GM12873 (cell line): Measurements from ENCODE around the gene STX11.

ENCODE experiments used
- TF ChIP-seq, protein P1 (sequence below): IDR thresholded peaks from 2 replicates; pipeline ENCODE4 v1.5.1; 2012; ENCODE audit warnings: low read depth, mild to moderate bottlenecking, moderate library complexity, low read length, control low read depth; ENCODE audit not compliant: insufficient read depth; ENCODE audit errors: missing control alignments

The STX11 gene

DNA sequence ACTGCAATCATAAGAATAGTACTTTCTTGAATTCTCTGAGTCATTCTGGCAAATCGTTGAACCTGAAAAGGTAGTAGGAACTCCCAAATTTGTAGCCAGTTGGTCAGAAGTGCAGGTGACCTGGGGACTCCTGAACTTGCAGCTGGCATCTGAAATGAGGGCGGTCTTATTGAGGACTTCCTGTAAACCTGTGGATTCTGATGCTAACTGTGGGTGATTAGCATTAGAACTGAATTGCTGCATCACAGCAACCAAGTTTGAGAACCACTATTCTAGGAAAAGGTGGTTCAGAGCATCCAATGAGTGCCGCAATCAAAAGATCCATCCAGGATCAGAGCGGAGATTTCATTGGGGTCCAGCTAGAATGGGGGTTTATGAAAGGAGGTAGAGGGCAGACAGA, 84.6 kb downstream of the STX11 start:
- TF ChIP-seq, protein P1, sequence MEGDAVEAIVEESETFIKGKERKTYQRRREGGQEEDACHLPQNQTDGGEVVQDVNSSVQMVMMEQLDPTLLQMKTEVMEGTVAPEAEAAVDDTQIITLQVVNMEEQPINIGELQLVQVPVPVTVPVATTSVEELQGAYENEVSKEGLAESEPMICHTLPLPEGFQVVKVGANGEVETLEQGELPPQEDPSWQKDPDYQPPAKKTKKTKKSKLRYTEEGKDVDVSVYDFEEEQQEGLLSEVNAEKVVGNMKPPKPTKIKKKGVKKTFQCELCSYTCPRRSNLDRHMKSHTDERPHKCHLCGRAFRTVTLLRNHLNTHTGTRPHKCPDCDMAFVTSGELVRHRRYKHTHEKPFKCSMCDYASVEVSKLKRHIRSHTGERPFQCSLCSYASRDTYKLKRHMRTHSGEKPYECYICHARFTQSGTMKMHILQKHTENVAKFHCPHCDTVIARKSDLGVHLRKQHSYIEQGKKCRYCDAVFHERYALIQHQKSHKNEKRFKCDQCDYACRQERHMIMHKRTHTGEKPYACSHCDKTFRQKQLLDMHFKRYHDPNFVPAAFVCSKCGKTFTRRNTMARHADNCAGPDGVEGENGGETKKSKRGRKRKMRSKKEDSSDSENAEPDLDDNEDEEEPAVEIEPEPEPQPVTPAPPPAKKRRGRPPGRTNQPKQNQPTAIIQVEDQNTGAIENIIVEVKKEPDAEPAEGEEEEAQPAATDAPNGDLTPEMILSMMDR, result no peak
